Stimulated activated CD8-positive, alpha-beta memory T cell treated with anti-CD3 and anti-CD28 coated beads, Interleukin-4, amount 100 ng/mL, for 1 hour (primary cell): ENCODE measurements around the gene ZNF529.

Experiments
- DNase-seq, 2 donors: peaks; one replicate each; pipeline ENCODE4 v3.0.0-alpha.2; 2020; ENCODE audit warnings: low read depth in 2 of 2, low spot score in 1 of 2

The ZNF529 gene

DNA sequence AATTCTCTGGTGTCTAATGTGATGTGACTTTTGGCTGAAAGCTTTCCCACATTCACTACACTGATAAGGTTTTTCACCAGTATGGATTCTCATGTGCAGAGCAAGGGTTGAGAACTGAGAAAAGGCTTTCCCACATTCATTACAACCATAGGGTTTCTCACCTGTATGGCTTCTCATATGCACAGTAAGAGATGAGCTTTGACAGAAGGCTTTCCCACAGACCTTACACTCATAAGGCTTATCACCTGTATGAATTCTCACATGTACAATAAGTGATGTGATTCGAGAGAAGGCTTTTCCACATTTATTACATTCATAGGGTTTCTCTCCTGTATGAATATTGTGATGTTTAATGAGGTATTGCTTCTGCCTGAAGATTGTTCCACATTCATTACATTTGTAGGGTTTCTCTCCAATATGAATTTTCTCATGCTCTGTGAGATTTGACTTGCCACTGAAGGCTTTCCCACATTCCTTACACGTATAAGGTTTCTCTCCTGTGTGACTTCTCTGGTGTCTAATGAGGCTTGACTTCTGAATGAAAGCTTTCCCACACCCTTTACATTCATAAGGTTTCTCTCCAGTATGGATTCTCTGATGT is 59.0 kb downstream of the ZNF529 start:
- DNase-seq: no peak

DNA sequence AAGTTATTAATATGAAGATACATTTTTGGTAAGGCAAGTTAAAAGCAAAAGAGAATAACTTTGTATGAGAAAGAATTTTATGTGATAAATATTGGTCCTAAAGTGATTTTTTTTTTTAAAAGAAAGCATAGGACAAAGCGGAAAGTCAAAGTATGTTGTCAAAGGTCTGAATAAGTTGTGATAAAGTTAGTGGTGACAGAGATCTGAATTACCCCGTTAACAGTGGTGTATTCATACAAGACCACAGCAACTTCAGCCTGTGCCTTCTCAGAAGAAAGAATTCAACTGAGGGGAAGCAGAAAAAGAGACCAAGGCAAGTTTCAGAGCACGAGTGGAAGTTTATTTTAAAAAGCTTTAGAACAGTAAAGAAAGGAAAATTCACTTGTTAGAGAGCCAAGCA is 64.8 kb downstream of the ZNF529 start:
- DNase-seq: no peak

DNA sequence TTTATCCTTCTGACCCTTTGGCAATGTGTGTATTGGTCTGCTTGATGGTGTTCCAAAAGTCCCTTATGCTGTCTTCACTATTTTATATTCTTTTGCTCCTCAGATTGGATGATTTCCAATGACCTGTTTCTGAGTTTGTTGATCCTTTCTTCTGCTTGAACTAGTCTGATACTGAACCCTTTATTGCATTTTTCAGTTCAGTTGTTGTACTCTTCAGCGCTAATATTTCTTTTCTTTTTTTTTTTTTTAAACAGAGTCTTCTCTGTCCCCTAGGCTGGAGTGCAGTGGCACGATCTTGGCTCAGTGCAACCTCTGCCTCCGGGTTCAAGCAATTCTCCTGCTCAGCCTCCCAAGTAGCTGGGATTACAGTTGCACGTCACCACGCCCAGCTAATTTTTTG is 71.1 kb downstream of the ZNF529 start:
- DNase-seq: no peak

GRCh38 chr19:36497001-36497400 is 76.1 kb downstream of the ZNF529 start:
- DNase-seq: no peak
